ENCODE data around the gene HCN3. TPM values are rescaled to one million over a fixed set of nuclear protein-coding genes. Genes with fewer than 3 reads are reported as not detected.

Gene HCN3
- total and polyA plus RNA-seq, 2 of the 13 experiments (the other 11 are each of a cell fraction or from before 2014, with no cell fraction given) = 2.4 to 10.2 TPM

GRCh38 chr1:155308493-155309422, 31.5 kb downstream of the HCN3 start, which contains the start of gene FDPS (continued):
- TF ChIP-seq, protein P1, sequence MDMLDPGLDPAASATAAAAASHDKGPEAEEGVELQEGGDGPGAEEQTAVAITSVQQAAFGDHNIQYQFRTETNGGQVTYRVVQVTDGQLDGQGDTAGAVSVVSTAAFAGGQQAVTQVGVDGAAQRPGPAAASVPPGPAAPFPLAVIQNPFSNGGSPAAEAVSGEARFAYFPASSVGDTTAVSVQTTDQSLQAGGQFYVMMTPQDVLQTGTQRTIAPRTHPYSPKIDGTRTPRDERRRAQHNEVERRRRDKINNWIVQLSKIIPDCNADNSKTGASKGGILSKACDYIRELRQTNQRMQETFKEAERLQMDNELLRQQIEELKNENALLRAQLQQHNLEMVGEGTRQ (IDR thresholded peaks at IDR 0.05; ENCODE audit: low read depth, low read length) = peak; percentile 59
- TF ChIP-seq, protein P1 (CRISPR knock-in tag; IDR thresholded peaks at IDR 0.05; ENCODE audit: borderline replicate concordance) = peak; percentile 63
- peak; percentile 58; the same call in 1 of the 2 replicates for TF ChIP-seq GATAD2A (CRISPR knock-in tag; IDR thresholded peaks at IDR 0.05)
- TF ChIP-seq SUZ12 (IDR thresholded peaks at IDR 0.05; ENCODE audit: low read depth, low read length) = peak; percentile 65
- TF ChIP-seq ZNF329 (CRISPR knock-in tag; IDR thresholded peaks at IDR 0.05; ENCODE audit: low read depth) = peak; percentile 74; the same call in 1 of the 2 replicates
- no peak for TF ChIP-seq DZIP1 (CRISPR knock-in tag; IDR thresholded peaks at IDR 0.05)
- TF ChIP-seq HNF4A (CRISPR knock-in tag; IDR thresholded peaks at IDR 0.05) = peak; percentile 20; the same call in 1 of the 2 replicates
- peak; percentile 63 for TF ChIP-seq MAX (IDR thresholded peaks at IDR 0.05)
- peak; percentile 95 for TF ChIP-seq GATAD1 (CRISPR knock-in tag; IDR thresholded peaks at IDR 0.05)
- TF ChIP-seq ZNF605 (CRISPR knock-in tag; IDR thresholded peaks at IDR 0.05) = peak; percentile 59; the same call in 1 of the 2 replicates
- TF ChIP-seq ZNF782 (CRISPR knock-in tag; IDR thresholded peaks at IDR 0.05; ENCODE audit: borderline replicate concordance) = peak; percentile 21; the same call in 1 of the 2 replicates
- TF ChIP-seq RXRB (CRISPR knock-in tag; IDR thresholded peaks at IDR 0.05; ENCODE audit: borderline replicate concordance) = peak; percentile 25; the same call in 1 of the 2 replicates
- TF ChIP-seq AFF4 (CRISPR knock-in tag; IDR thresholded peaks at IDR 0.05) = peak; percentile 21; the same call in 1 of the 2 replicates
- no peak for TF ChIP-seq CHD4 (IDR thresholded peaks at IDR 0.05; ENCODE audit: borderline replicate concordance, low read length)
- TF ChIP-seq TOPORS (CRISPR knock-in tag; IDR thresholded peaks at IDR 0.05) = peak; percentile 31; the same call in 1 of the 2 replicates
- TF ChIP-seq ZNF781 (CRISPR knock-in tag; IDR thresholded peaks at IDR 0.05; ENCODE audit: borderline replicate concordance, not compliant biosample characterization) = peak; percentile 61
